DOHH2 (cell line): ENCODE results near the gene PYGM.

Experiments used
- H3F3A ChIP-seq: fragments of 200-600 bp; sonication (generic), shearing (Covaris generic); 2 replicates; pipeline ENCODE4 v1.6.0; 2016; ENCODE audit warnings: antibody characterized with exemption, mild to moderate bottlenecking; ENCODE audit not compliant: control insufficient read depth, insufficient read depth
- H3K27ac ChIP-seq: fragments of 200-600 bp; sonication (generic); 2 replicates; pipeline ENCODE4 v1.5.1; 2014; ENCODE audit warnings: low read depth, mild to moderate bottlenecking, low read length, moderate library complexity
- H3K27me3 ChIP-seq: fragments of 200-600 bp; sonication (generic); 2 replicates; pipeline ENCODE4 v1.6.1; 2014; ENCODE audit warnings: mild to moderate bottlenecking, low read length, mixed read lengths; ENCODE audit not compliant: control insufficient read depth
- H3K36me3 ChIP-seq: fragments of 200-600 bp; sonication (generic); 2 replicates; pipeline ENCODE4 v1.6.1; 2014; ENCODE audit warnings: mild to moderate bottlenecking, low read length, moderate library complexity, mixed read lengths; ENCODE audit not compliant: control insufficient read depth
- H3K4me1 ChIP-seq: fragments of 200-600 bp; sonication (generic); 2 replicates; pipeline ENCODE4 v1.6.1; 2014; ENCODE audit warnings: mild to moderate bottlenecking, low read length, mixed read lengths; ENCODE audit not compliant: control insufficient read depth
- H3K4me2 ChIP-seq: fragments of 200-600 bp; sonication (generic); 2 replicates; pipeline ENCODE4 v1.6.0; 2014; ENCODE audit warnings: mild to moderate bottlenecking, low read length, moderate library complexity
- H3K4me3 ChIP-seq: fragments of 200-600 bp; sonication (generic); 2 replicates; pipeline ENCODE4 v1.5.1; 2014; ENCODE audit warnings: mild to moderate bottlenecking, low read length, mixed read lengths
- H3K79me2 ChIP-seq: fragments of 200-600 bp; sonication (generic); 2 replicates; pipeline ENCODE4 v1.6.1; 2014; ENCODE audit warnings: mild to moderate bottlenecking, low read length, mixed read lengths; ENCODE audit not compliant: control insufficient read depth
- H3K9me2 ChIP-seq: fragments of 200-600 bp; sonication (generic); replicated peaks from 2 replicates; pipeline ENCODE4 v1.6.1; 2014; ENCODE audit warnings: mild to moderate bottlenecking, low read length, mixed read lengths; ENCODE audit not compliant: control insufficient read depth
- H3K9me3 ChIP-seq: fragments of 200-600 bp; sonication (generic); 2 replicates; pipeline ENCODE4 v1.6.1; 2014; ENCODE audit warnings: antibody characterized with exemption, low read length, mixed read lengths; ENCODE audit not compliant: control insufficient read depth, insufficient read depth
- H4K20me1 ChIP-seq: fragments of 200-600 bp; sonication (generic); 2 replicates; pipeline ENCODE4 v1.6.0; 2014; ENCODE audit warnings: low read depth, mild to moderate bottlenecking, antibody characterized with exemption, low read length, moderate library complexity; ENCODE audit not compliant: control insufficient read depth, insufficient read depth
- EZH2phosphoT487 ChIP-seq: fragments of 200-600 bp; sonication (generic); IDR thresholded peaks from 2 replicates; pipeline ENCODE4 v1.6.1; 2017; ENCODE audit warnings: borderline replicate concordance, mild to moderate bottlenecking, antibody characterized with exemption, low read length, moderate library complexity, mixed read lengths
- TF ChIP-seq, protein P1 (sequence below): fragments of 200-600 bp; sonication (generic); IDR thresholded peaks from one replicate; pipeline ENCODE4 v1.5.1; 2014; ENCODE audit warnings: antibody characterized with exemption, mild to moderate bottlenecking, low read depth, low read length; ENCODE audit not compliant: poor library complexity, severe bottlenecking

PYGM gene

DNA sequence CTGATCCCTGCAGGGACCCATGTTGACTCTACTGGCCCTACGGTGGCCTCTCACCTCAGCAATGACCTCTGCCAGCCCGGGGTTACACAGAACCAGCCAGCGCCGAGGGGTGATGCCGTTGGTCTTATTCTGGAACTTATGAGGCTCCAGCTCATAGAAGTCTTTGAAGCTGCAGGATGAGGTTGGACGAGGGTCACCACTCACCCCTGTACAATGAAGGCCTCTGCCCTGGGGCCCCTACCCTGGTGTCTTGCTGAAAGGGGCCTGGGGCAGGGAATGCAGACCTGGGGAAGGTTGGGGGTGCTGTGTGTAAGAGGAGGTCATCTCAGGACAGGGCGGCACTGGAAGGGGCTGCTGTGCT lies 6.8 kb downstream of the PYGM start:
- no peak for TF ChIP-seq EZH2phosphoT487
- TF ChIP-seq, protein P1, sequence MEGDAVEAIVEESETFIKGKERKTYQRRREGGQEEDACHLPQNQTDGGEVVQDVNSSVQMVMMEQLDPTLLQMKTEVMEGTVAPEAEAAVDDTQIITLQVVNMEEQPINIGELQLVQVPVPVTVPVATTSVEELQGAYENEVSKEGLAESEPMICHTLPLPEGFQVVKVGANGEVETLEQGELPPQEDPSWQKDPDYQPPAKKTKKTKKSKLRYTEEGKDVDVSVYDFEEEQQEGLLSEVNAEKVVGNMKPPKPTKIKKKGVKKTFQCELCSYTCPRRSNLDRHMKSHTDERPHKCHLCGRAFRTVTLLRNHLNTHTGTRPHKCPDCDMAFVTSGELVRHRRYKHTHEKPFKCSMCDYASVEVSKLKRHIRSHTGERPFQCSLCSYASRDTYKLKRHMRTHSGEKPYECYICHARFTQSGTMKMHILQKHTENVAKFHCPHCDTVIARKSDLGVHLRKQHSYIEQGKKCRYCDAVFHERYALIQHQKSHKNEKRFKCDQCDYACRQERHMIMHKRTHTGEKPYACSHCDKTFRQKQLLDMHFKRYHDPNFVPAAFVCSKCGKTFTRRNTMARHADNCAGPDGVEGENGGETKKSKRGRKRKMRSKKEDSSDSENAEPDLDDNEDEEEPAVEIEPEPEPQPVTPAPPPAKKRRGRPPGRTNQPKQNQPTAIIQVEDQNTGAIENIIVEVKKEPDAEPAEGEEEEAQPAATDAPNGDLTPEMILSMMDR, result no peak
- Histone ChIP-seq H3F3A (peaks cover 6% of the 10 kb centered on the region), H3K4me1 (peaks cover 10% of the 10 kb centered on the region), H3K27me3 (no peaks in the 10 kb centered on the region), H3K36me3 (no peaks in the 10 kb centered on the region), H3K4me2 (no peak overlapping the region), H4K20me1 (no peaks in the 10 kb centered on the region), H3K9me2 (no peaks in the 10 kb centered on the region), H3K27ac (no peak overlapping the region), H3K4me3 (no peak overlapping the region), H3K79me2 (no peaks in the 10 kb centered on the region), H3K9me3 (no peaks in the 10 kb centered on the region)

DNA sequence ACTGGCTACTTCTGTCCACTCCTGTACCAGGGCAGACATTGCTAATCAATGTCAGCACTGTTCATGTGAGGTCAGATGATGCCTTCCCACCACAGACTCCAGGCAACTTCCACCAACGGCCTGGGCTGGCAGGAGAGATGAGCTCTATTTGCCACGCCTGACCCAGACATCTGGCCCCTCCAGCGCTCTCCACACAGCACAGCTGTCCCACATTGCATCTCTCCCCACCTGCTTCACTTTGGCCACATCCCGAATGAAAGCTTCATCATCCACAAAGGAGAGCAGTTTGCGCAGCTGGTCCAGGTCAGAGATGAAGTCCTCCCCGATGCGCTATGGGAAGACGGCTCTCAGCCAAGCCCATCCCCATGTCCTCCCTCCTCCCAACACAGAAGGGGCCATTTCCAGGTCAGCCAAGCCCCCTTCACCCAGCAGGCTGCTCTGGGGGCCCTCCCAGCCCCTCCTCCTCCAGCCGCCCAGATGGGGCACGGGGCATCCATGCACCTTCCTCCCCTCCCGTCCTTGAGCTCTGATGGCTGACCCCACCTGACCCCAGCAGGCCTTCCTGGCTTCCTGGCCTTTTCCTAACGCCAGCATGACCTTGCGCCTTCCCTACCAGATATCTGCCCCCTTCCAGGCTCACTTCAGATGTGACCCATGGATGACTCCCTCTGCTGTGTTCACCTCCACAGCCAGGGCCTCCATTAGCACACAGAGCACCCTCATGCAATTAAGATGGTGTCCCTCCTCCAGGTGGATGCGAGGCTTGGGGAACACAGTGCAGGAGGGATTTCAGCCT lies 7.4 kb downstream of the PYGM start:
- Histone ChIP-seq H3K36me3 (no peaks in the 10 kb centered on the region), H3K9me2 (no peaks in the 10 kb centered on the region), H3K4me1 (peaks cover 10% of the 10 kb centered on the region), H3K27ac (no peak overlapping the region), H3K9me3 (no peaks in the 10 kb centered on the region), H3K4me3 (no peak overlapping the region), H3K27me3 (no peaks in the 10 kb centered on the region), H3K79me2 (no peaks in the 10 kb centered on the region), H3F3A (peaks cover 6% of the 10 kb centered on the region), H4K20me1 (no peaks in the 10 kb centered on the region), H3K4me2 (no peak overlapping the region)
- no peak for TF ChIP-seq EZH2phosphoT487
- TF ChIP-seq, protein P1, result no peak

- no peaks in the 10 kb centered on the region for H3K27me3 ChIP-seq
Measured at GRCh38 chr11:64751580-64751979, 8.2 kb downstream of the PYGM start.

More at GRCh38 chr11:64751580-64751979, 8.2 kb downstream of the PYGM start:
- no peaks in the 10 kb centered on the region for H4K20me1 ChIP-seq
- TF ChIP-seq, protein P1, result no peak
- TF ChIP-seq EZH2phosphoT487, result no peak
- no peaks in the 10 kb centered on the region for H3K9me2 ChIP-seq
- no peaks in the 10 kb centered on the region for H3K36me3 ChIP-seq
- H3K4me1 ChIP-seq, result peaks cover 15% of the 10 kb centered on the region
- H3F3A ChIP-seq, result peaks cover 6% of the 10 kb centered on the region
- H3K9me3 ChIP-seq, result no peaks in the 10 kb centered on the region
- H3K4me3 ChIP-seq, result no peak overlapping the region
- no peak overlapping the region for H3K27ac ChIP-seq
- no peak overlapping the region for H3K4me2 ChIP-seq
- H3K79me2 ChIP-seq, result no peaks in the 10 kb centered on the region
